Smooth muscle cell (in vitro differentiated cells): ENCODE measurements around the gene NXNL1. TPM values are rescaled to one million over a fixed set of nuclear protein-coding genes. Genes with fewer than 3 reads are reported as not detected.
"Not testable (repeated sequence)": the region's sequence is repeated elsewhere in the genome, so short reads cannot be mapped to it uniquely, and the experiment has no call there.

Source experiments
- DNase-seq: peaks from one replicate; lab custom pipeline; 2025; ENCODE audit not compliant: unreplicated experiment; lab: John Stamatoyannopoulos, UW
- H2AFZ ChIP-seq: fragments of 200-600 bp; sonication (generic); 2 replicates; pipeline ENCODE4 v1.6.0; 2016; ENCODE audit warnings: antibody characterized with exemption, low read depth, mild to moderate bottlenecking
- H3F3A ChIP-seq: fragments of 200-600 bp; sonication (generic); 2 replicates; pipeline ENCODE4 v1.6.0; 2017; ENCODE audit warnings: antibody characterized with exemption, low read depth
- H3K27ac ChIP-seq: fragments of 200-600 bp; sonication (generic); 2 replicates; pipeline ENCODE4 v1.5.1; 2016; ENCODE audit warnings: low read depth, mild to moderate bottlenecking
- H3K27me3 ChIP-seq: fragments of 200-600 bp; sonication (generic); 2 replicates; pipeline ENCODE4 v1.6.1; 2016; ENCODE audit warnings: low read depth, mild to moderate bottlenecking
- H3K36me3 ChIP-seq: fragments of 200-600 bp; sonication (generic); 2 replicates; pipeline ENCODE4 v1.5.1; 2016; ENCODE audit warnings: low read depth
- H3K4me1 ChIP-seq: fragments of 200-600 bp; sonication (generic); 2 replicates; pipeline ENCODE4 v1.5.1; 2016; ENCODE audit warnings: low read depth
- H3K4me2 ChIP-seq: fragments of 200-600 bp; sonication (generic); 2 replicates; pipeline ENCODE4 v1.6.0; 2016; ENCODE audit warnings: mild to moderate bottlenecking
- H3K4me3 ChIP-seq: fragments of 200-600 bp; sonication (generic); 2 replicates; pipeline ENCODE4 v1.5.1; 2016; ENCODE audit warnings: mild to moderate bottlenecking
- H3K79me2 ChIP-seq: fragments of 200-600 bp; sonication (generic); 2 replicates; pipeline ENCODE4 v1.6.0; 2016; ENCODE audit warnings: low read depth, mild to moderate bottlenecking
- H3K9ac ChIP-seq: fragments of 200-600 bp; sonication (generic); 2 replicates; pipeline ENCODE4 v1.6.0; 2016; ENCODE audit warnings: low read depth
- H3K9me3 ChIP-seq: fragments of 200-600 bp; sonication (generic); replicated peaks from 2 replicates; pipeline ENCODE4 v1.5.1; 2016; ENCODE audit warnings: low read depth
- H4K20me1 ChIP-seq: fragments of 200-600 bp; sonication (generic); 2 replicates; pipeline ENCODE4 v1.6.0; 2016; ENCODE audit warnings: low read depth
- CTCF ChIP-seq: fragments of 200-600 bp; sonication (generic); IDR thresholded peaks from 2 replicates; pipeline ENCODE4 v1.5.1; 2017; ENCODE audit warnings: borderline replicate concordance, mild to moderate bottlenecking, antibody characterized with exemption; ENCODE audit not compliant: insufficient read depth, poor library complexity, severe bottlenecking
- WGBS: methylation state at CpG from one replicate; pipeline ENCODE4 v1.1.7; 2016; ENCODE audit warnings: low lambda C conversion rate; 5-methylcytosine and 5-hydroxymethylcytosine counted together
- polyA plus RNA-seq: library from polyadenylated mRNA; unstranded; fragments of >200 nt; fragmentation: Nextera tagmentation; extraction: Ambion mirVana; gene quantifications from 2 replicates; pipeline ENCODE4 v1.2.1, GENCODE V29; 2016
- total RNA-seq: library from RNA; depleted of rRNA; stranded (reverse); fragments of >200 nt; gene quantifications from 2 replicates; pipeline ENCODE4 v1.2.3, GENCODE V29; 2014

NXNL1 gene
- total and polyA plus RNA-seq, 2 experiments from 2014 or later = 0.45 TPM; not detected in 1

GRCh38 chr19:17499648-17500446 is 39.1 kb upstream of the NXNL1 start:
- H3K9me3 ChIP-seq = no peaks in the 10 kb centered on the region
- DNase-seq = peak; percentile 32
- peak overlapping the region; percentile 71 for H3K9ac ChIP-seq
- H3K27ac ChIP-seq = peak overlapping the region; percentile 93
- peaks cover 25% of the 10 kb centered on the region for H3K79me2 ChIP-seq
- no peaks in the 10 kb centered on the region for H3K36me3 ChIP-seq
- no peak overlapping the region for H3K4me3 ChIP-seq
- 50% methylated on average over 21 of the region's 21 CpGs for WGBS
- peak overlapping the region; percentile 68 for H2AFZ ChIP-seq
- H4K20me1 ChIP-seq = peaks cover 34% of the 10 kb centered on the region
- TF ChIP-seq CTCF = no peak
- H3K4me2 ChIP-seq = peak overlapping the region; percentile 80
- no peaks in the 10 kb centered on the region for H3K4me1 ChIP-seq
- peaks cover 8% of the 10 kb centered on the region for H3F3A ChIP-seq
- H3K27me3 ChIP-seq = no peaks in the 10 kb centered on the region

GRCh38 chr19:17499025-17499424 is 38.3 kb upstream of the NXNL1 start:
- not testable (repeated sequence) for H3K36me3 ChIP-seq, H3K9ac ChIP-seq, H3K27me3 ChIP-seq, H2AFZ ChIP-seq, H3K4me2 ChIP-seq, H3K9me3 ChIP-seq, H3K4me3 ChIP-seq, DNase-seq, H3F3A ChIP-seq, H3K4me1 ChIP-seq
- 67% methylated on average over 12 of the region's 12 CpGs for WGBS
- Histone ChIP-seq H3K79me2 (peaks cover 19% of the 10 kb centered on the region), H3K27ac (peak overlapping the region; percentile 93), H4K20me1 (peaks cover 28% of the 10 kb centered on the region)

- WGBS = 73% methylated on average over 41 of the region's 41 CpGs
- H3K4me3 ChIP-seq = no peak overlapping the region
- H3K27ac ChIP-seq = no peak overlapping the region
- no peaks in the 10 kb centered on the region for H3K36me3 ChIP-seq
- H3K9ac ChIP-seq = no peak overlapping the region
- no peaks in the 10 kb centered on the region for H3K27me3 ChIP-seq
- H3F3A ChIP-seq = peaks cover 5% of the 10 kb centered on the region
- no peaks in the 10 kb centered on the region for H3K9me3 ChIP-seq
- no peak for DNase-seq
- H3K79me2 ChIP-seq = peaks cover 7% of the 10 kb centered on the region
- no peak for TF ChIP-seq CTCF
- peaks cover 26% of the 10 kb centered on the region for H4K20me1 ChIP-seq
- H2AFZ ChIP-seq = no peak overlapping the region
- no peaks in the 10 kb centered on the region for H3K4me1 ChIP-seq
- H3K4me2 ChIP-seq = no peak overlapping the region
Measured at GRCh38 chr19:17497149-17497798, 36.5 kb upstream of the NXNL1 start.

GRCh38 chr19:17496337-17496997 is 35.7 kb upstream of the NXNL1 start:
- no peak overlapping the region for H3K27ac ChIP-seq
- H3K9me3 ChIP-seq = no peaks in the 10 kb centered on the region
- H3K36me3 ChIP-seq = no peaks in the 10 kb centered on the region
- peaks cover 6% of the 10 kb centered on the region for H3K79me2 ChIP-seq
- peaks cover 5% of the 10 kb centered on the region for H3F3A ChIP-seq
- no peak overlapping the region for H2AFZ ChIP-seq
- H3K4me1 ChIP-seq = no peaks in the 10 kb centered on the region
- peaks cover 26% of the 10 kb centered on the region for H4K20me1 ChIP-seq
- H3K27me3 ChIP-seq = no peaks in the 10 kb centered on the region
- peak; percentile 63 for TF ChIP-seq CTCF
- no peak overlapping the region for H3K4me2 ChIP-seq
- no peak for DNase-seq
- WGBS = 53% methylated on average over 14 of the region's 14 CpGs
- no peak overlapping the region for H3K4me3 ChIP-seq
- no peak overlapping the region for H3K9ac ChIP-seq
